ENCODE data around the gene LDAH.
"Not testable (repeated sequence)": the region's sequence is repeated elsewhere in the genome, so short reads cannot be mapped to it uniquely, and the experiment has no call there.

LDAH gene

DNA sequence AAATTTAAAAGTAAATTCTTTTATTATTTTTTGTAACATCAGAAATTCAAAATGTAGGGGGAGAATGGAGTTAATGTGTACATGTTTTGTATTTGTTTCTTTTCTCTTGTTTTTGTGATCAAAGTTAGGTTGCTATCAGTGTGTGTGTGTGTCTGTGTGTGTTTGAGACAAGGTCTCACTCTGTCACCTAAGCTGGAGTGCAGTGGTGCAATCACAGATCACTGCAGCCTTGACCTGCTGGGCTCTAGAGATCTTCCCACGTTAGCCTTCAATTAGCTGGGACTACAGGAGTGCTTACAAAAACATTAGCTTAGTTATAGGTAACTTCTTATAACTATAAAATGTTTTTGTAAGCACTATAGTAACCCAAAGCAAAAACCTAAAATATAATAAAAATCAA, 105.3 kb downstream of the LDAH start:
- DNase-seq = no peak

DNA sequence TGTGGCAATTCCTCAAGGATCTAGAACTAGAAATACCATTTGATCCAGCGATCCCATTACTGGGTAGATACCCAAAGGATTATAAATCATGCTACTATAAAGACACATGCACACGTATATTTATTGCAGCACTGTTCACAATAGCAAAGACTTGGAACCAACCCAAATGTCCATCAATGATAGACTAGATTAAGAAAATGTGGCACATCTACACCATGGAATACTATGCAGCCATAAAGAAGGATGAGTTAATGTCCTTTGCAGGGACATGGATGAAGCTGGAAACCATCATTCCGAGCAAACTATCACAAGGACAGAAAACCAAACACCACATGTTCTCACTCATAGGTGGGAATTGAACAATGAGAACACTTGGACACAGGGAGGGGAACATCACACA, 106.7 kb downstream of the LDAH start:
- not testable (repeated sequence) for DNase-seq

DNA sequence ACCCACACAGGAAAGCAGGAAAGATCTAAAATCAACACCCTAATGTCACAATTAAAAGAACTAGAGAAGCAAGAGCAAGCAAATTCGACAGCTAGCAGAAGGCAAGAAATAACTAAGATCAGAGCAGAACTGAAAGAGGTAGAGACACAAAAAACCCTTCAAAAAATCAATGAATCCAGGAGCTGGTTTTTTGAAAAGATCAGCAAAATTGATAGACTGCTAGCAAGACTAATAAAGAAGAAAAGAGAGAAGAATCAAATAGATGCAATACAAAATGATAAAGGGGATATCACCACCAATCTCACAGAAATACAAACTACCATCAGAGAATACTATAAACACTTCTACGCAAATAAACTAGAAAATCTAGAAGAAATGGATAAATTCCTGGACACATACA, 108.5 kb downstream of the LDAH start:
- not testable (repeated sequence) for DNase-seq

DNA sequence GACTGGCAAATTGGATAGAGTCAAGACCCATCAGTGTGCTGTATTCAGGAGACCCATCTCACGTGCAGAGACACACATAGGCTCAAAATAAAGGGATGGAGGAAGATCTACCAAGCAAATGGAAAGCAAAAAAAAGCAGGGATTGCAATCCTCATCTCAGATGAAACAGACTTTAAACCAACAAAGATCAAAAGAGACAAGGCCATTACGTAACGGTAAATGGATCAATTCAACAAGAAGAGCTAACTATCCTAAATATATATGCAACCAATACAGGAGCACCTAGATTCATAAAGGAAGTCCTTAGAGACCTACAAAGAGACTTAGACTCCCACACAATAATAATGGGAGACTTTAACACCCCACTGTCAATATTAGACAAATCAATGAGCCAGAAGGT, 109.3 kb downstream of the LDAH start:
- not testable (repeated sequence) for DNase-seq

DNA sequence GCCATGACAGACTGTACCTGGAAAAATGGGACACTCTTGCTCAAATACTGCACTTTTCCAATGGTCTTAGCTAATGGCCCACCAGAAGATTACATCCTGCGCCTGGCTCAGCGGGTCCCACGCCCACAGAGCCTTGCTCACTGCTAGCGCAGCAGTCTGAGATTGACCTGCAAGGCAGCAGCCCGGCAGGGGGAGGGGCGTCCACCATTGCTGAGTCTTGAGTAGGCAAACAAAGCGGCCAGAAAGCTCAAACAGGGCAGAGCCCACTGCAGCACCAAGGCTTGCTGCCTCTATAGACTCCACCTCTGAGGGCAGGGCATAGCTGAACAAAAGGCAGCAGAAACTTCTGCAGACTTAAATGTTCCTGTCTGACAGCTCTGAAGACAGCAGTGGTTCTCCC, 111.3 kb downstream of the LDAH start:
- not testable (repeated sequence) for DNase-seq

DNA sequence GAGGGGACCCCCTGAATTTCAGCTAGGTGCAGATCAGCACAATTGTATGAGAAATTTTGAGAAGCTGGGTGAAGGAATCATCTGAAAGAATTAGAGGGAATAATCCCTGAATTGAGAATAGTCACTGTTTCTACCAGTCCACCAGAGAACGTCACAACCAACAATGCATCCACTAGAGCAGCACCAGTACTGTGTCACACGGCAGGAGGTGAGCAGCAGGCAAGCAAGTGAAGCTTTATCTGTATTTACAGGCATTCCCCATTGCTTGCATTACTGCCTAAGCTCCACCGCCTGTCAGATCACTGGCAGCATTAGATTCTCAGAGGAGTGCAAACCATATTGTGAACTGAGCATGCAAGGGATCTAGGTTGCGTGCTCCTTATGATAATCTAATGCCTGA, 115.3 kb downstream of the LDAH start:
- DNase-seq = no peak

DNA sequence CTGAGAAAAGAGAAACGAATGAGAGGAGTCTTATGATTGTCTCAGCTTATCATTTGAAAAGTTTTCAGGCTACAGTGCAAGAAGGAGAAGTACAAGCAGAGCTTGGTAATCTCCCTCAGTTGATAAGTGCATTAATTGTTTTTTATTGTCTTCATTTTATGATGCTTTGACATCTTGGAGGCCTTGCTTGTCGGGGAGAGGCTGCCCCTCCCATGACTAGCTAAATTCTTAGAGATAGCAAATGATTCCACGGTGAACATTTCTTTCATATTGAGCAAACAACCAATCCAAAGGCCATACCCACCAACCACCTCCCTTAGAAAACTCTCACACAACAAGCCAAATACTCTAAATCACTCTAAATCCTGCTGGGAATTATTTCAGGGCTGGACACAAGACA, 116.1 kb downstream of the LDAH start:
- DNase-seq = no peak

DNA sequence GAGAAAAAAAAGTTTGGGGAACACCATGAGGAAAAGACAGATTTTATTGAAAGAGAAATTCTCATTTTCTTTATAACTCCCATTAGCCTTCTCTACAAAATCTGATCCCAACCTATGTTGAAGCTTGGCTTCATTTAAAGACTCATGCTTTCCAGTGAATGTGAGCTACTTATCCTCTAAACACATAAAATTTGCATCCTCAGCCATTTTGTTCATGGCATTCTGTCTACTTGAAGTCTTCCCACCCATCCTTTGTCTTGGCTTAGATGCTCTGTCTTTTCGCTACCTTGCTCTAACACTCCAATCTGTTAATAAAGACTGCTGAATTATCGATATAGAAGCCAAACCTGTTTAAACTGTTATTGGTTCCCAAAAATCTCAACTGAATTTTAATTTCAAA, 116.7 kb downstream of the LDAH start:
- no peak for DNase-seq

DNA sequence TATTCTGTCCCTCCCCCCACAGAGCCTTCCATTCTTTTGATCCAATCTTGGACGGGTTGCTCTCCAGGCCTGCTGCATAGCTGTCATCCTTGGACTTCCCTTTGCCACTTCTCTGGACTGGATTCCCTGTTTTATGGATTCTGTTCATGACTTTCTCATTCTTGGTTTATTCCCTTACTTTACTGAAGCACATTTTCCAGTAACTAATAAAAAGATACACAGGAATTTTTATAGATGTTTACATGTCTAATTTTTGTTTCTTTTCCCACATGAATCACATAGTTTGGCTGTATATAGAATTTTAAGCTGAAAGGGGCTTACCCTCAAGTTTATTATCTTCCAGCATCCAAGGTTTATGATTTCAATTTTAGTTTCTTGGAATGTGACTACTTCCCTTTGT, 118.0 kb downstream of the LDAH start:
- DNase-seq = no peak

DNA sequence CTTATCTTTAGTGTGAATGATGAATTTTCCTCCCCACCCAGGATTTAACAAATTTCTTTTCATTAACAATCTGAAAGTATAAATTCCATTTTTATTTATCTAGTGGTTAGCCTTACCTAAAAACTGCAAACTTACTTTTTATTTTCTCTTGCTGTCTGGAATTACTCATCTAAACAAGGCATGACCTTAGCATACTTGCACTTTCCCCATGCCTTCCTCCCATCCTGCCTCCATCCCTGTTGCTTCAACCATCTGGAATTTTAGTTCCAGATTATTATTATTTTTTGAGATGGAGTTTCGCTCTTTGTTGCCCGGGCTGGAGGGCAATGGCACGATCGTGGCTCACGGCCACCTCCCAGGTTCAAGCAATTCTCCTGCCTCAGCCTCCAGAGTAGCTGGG, 120.3 kb downstream of the LDAH start:
- DNase-seq = no peak

DNA sequence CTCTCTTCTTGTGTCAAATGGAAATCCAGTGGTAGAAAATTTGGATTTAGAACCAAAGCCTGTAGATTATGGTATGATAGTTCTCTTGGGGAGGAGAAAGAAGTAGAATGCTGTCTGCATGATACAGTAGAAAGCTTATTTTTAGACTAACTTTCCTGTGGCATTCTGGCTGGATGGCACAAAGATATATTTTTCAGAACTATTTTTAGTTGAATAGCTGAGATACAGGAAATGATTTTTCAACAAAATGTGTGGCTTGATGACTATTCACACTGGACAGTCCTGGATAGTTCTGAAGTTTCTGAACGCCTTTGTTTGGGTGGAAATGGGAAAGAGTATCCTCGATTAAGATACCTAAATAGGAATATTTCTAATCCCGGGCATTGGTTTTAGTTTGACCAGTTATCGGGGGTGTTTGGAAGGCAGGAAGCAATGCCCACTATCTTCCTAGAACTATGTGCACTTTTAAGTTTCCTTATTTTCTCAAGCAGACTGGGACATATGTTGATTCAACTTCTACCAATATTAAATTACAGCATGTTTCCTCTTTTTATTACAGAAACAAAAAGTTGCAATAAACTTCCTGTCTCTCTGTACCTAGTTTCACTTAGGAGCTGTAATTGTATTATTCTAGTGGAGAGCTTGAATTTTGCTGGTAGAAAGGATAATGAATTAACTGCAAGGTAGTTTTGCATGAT, 123.8 kb downstream of the LDAH start:
- no peak for DNase-seq

DNA sequence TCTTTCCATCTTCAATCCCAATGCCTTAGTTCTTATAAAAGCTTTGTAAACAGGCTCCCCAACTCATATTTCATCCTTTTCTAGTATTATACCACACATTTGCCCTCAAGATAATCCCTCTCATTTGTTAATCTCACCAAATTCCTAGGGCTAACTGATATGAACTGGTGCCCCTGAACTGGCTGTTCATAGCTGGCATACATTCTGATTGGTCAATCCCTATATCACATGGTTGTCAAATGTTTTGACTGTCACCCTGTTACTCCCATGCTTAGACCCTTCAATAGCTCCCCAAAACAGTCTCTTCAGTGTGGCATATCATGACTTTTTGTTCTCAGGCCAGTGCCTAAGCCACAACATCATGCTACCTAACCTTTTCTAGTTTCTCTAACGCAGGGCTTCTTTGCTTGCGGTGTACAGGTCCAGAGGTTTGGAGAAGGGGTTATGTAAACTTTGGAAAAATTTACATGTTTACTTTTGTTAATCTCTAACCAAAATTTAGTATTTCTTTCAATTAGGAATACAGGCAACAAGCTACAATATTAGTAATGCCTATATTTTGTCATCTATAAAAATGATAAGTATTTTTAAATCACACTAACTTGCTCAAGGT, 125.5 kb downstream of the LDAH start:
- DNase-seq = no peak

DNA sequence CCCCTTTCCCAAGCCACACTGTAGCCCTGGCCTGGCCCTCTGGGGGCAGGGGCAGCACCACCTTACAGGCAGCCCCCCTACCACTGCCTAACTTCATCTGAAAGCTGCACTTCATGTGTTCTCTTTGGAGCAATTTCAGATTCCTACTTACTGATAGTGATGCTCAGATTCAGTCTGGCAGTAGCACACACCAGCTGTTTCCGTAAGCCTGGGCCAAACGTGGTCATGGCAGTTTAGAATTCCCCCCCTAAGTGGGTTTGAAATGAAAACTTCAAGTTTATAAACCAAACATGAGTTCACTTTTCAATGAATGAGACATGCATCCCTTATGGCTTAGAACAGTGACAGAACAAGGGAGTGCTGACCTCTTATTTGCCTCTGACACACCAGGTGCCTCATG, 126.5 kb downstream of the LDAH start:
- DNase-seq = no peak

DNA sequence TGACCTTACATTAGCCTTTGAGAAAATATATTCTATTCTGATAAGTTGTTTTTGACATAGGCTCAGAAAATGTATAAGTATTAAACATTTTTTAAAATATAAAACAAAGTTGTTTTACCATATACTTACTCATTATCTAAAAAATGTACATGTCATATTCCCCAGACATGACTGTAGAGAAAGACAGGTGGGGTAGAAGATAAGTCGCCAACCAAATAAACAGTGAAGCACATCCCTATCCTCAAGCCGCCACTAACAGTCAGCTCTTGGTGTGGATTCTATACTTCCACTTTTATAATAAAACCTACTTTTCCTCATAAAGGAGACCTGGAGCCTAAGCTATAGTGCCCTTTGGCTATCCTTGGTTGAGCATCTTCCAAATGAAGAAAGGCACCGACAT, 129.6 kb downstream of the LDAH start:
- DNase-seq = peak; percentile 46

DNA sequence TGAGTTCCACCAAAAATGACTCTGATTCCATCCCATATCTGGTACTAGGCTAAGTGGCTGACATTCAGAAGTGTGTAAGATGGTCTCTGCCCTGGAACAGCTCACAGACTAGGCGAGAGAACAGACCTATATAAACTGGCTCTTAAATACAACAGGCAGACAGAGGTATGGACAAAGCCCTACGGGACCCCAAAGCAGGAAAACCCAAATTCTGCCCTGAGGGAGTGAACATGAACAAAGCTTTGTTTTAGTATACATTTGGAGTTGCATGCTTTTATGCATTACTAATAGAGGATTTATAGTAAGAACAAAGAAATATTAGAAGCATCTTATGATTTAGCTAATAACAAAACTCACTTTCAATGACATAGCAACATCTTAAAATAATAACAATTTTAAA, 130.8 kb downstream of the LDAH start:
- no peak for DNase-seq

DNA sequence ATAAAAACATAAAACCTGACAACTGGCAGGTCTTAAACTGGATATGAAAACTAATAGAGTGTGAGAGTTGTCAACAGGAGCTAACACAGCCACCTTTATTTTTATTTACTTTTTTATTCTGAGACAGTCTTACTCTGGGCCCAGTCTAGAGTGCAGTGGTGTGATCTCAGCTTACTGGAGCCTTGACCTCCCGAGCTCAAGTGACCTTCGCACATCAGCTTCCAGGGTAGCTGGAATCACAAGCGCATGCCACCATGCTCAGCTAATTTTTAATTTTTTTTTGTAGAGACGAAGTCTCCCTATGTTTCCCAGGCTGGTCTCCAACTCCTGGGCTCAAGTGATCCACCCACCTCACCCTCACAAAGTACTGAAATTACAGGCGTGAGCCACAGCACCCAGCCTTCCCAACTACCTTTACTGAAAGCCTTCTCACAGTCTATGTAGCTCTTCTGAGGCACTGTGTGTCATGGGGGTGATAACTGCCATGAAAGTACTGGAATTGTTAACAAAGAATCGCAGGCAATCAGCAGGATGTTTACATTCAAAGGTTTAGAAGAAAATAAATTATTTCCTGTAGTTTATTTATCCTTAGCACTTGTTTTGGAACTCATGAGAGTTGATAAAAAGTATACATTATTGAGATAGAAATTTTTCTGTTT, 131.7 kb downstream of the LDAH start:
- no peak for DNase-seq

DNA sequence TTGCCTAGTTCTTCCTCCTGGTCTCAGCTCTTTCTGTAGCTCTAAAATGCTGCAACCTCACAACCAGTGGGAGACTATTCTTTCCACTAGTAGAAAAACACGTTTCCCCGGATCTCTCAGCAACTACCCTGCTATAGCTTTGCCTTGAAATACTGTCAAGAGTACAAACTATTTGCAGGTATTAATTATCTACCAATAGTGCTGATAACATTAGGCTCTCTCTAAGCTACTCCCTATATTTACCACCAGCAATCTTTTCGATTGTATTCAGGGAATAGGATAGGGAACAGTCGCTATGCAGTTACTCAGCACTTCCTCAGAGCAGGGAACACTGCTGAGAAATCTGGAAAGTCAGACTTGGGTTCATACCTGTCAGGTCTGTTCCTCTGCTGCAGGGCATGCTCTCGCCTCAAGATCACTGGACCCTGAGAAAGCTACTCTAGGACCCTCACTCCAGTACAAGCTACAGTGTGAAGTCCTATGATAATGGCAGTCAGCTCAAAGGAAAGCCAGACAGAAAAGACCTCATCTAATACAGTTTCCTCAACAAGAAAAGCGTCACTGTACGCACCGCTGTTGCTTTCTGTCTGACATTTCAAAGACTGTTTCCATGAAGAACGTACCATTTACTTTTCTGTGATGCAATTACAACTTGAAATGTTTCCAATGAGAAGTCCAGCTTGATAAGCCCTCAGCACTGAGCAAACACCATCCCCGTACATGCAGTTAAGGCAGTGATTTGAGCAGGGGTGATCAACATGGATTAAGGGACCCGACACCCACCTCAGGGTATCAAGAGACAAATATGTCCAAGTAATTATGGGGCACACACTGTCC, 133.3 kb downstream of the LDAH start:
- DNase-seq = no peak

DNA sequence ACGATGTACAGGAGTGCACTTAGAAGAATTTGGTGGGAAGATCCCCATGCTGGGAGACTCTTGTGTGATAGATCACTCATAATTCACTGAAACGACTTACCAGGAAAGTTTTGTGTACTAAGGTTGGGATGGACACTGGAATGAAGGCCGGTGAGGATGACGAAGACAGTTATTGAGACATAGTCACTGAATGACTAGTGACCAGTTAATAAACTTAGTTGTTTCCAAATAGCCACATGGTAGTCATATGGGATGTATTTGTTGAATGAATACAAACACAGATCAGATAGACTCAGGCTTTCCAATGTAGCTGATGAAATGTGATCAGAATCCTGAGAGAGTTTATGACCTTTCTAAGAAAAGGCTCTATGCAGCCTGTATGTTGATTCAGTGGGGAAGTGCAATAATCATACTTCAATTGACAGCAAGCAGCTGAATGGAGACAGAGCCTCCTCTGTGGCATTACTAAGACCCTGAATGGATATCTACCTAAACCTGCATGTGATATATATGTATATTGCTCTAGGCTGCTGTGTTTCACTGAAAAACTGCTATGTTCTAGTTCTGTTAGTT, 135.6 kb downstream of the LDAH start:
- DNase-seq = no peak

DNA sequence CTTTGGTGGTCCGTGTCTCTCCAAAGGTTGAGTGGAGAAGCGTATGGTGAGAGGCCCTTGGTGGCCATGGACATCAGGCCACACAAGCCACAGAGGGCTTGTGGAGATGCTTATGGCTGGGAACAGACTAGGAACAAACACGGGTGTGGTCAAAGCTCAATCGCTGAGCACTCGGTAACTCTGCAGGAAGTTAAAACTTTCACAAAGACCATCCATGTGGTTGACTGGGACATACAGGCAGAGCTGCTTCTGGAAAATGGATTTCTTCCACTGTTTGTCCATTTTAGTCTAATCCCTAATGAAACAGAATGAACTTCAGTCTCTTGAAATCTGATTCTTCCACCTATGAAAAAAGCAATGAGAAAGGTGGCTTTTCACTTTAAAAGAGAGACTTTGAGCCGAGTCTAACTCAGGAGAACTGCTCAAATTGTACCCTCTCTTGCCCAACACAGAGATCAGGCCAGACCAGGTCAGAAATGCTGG, 138.3 kb downstream of the LDAH start:
- no peak for DNase-seq

DNA sequence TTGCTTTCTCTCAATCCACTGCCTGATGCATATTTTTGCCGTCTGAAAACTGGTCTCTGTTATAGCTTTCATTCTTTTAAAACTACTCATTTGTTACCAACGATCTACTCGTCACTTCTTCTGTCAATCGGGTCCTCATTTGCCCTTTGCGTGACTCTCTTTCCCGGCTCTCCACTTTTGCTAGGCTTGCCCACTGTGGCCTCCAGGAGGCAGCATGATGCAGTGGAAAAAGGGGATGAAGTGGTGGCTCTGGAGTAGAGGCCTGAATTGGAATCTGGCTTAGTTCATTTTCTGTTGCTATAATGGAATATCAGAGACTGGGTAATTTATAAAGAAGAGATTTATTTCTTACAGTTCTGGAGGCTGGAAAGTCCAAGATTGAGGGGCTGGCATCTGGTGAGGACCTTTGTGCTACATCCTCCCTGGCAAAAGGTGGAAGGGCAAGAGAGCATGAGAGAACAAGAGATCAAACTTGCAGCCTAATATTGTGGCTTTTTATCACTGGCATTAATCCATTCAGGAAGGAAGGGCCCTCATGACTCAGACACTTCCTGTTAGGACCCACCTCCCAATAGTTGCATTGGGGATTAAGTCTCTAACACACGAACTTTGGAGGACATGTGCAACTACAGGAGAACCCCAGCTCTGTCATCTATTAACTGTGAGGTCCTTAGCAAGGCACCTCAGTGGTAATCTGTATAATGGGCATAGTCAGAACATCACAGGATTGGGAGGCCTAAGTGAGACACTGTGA, 140.6 kb downstream of the LDAH start:
- no peak for DNase-seq

DNA sequence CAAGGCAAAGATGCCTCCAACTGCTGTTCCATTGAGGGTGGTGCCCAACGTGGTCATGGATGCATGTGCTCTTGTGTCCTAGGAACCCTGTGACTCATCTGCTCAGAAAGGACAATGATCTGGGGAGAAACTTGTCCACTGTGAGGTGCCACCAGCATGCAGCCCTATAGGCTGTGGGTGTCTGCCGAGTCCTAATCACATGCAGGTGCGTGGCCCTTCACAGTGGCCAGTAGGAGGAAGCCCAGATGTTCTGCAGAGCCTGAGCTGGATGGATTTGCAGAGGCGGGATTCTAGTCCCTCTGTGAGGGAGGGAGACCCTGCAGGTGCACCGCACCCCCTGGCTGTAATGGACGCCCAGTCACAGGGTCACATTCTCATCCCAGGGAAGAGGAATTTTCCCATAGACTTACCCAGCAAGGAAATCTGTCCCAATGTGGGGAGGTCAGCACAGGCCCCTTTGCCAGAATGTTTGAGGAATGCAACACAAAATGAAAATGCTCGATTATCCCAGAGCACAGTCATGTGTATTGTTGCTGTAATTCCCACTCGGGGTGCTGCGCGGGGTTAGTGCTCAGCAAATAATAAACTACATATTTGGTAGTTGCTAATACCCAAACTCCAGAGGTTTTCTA, 142.0 kb downstream of the LDAH start:
- DNase-seq = no peak

DNA sequence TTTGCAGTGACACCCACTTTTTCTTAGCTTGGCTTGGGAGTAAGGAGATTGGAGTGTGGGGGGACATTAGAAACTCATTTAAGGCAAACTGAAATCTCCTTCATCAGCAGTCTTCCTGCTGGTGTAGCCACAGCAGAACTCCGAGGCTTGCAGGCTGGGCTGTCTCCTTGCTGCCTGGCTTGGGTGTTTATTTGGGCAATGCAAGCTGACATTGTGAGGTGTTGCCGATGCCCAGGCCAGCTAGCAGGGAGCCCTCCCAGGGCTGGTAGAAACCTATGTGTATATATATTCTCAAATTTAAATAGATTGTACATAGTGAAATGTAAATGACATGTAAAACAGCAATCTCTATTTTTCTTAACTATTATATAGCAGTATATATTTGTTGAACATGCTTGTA, 144.1 kb downstream of the LDAH start:
- no peak for DNase-seq

Measured in hematopoietic multipotent progenitor cell treated with erythropoietin and hydrocortisone succinate and interleukin-3 and kit ligand, for 8 days (in vitro differentiated cells).